SU-DHL-6 (cell line): ENCODE data around the gene CYP3A5.

Experiments
- CTCF ChIP-seq: fragments of 200-600 bp; sonication (generic); IDR thresholded peaks from one replicate; pipeline ENCODE4 v1.5.1; 2017; ENCODE audit warnings: antibody characterized with exemption, mild to moderate bottlenecking, low read length, moderate library complexity; ENCODE audit not compliant: insufficient read depth, poor library complexity, severe bottlenecking
- EZH2phosphoT487 ChIP-seq: fragments of 200-600 bp; sonication (generic), shearing (Covaris generic); conservative IDR thresholded peaks from 2 replicates; pipeline ENCODE4 v1.6.1; 2018; ENCODE audit warnings: mild to moderate bottlenecking, antibody characterized with exemption, low read length, moderate library complexity, mixed read lengths

GRCh38 chr7:99713995-99714570 lies 34.3 kb upstream of the CYP3A5 start:
- TF ChIP-seq CTCF (no peak), EZH2phosphoT487 (no peak)
